Measurements from ENCODE around the gene CD151. TPM values are rescaled to one million over a fixed set of nuclear protein-coding genes. Genes with fewer than 3 reads are reported as not detected.

CD151 gene
- total and polyA plus RNA-seq, 4 donors = 31.6 to 264 (median 124) TPM

GRCh38 chr11:797296-798092 is 35.3 kb upstream of the CD151 start:
- H3K9ac ChIP-seq (ENCODE audit: low read depth in 1 of 2, low read length in 2 of 2) = peak overlapping the region; percentile 17 to 58
- WGBS = 1% methylated on average over 57 of the region's 57 CpGs
- peak; percentile 57 for DNase-seq (ENCODE audit: low spot score)
- H3K27ac ChIP-seq (ENCODE audit: low read depth in 1 of 2, low read length in 2 of 2) = peak overlapping the region; percentile 97 to 98
- no peak for TF ChIP-seq NR2F2 (IDR thresholded peaks at IDR 0.05)
- no peak for TF ChIP-seq HNF4G (IDR thresholded peaks at IDR 0.05)
- TF ChIP-seq HNF4A (conservative IDR thresholded peaks at IDR 0.05) = no peak
- TF ChIP-seq ZBTB33 (IDR thresholded peaks at IDR 0.05) = no peak
- no peak for TF ChIP-seq ATF3 (IDR thresholded peaks at IDR 0.05)
- peak; percentile 5 for TF ChIP-seq SP1 (IDR thresholded peaks at IDR 0.05)
- TF ChIP-seq RAD21 (IDR thresholded peaks at IDR 0.05) = no peak
- no peak for TF ChIP-seq REST (IDR thresholded peaks at IDR 0.05)
- H3K9me3 ChIP-seq (ENCODE audit: control insufficient read depth in 4 of 4, low read length in 3 of 4) = no peaks in the 10 kb centered on the region
- no peaks in the 10 kb centered on the region for H3K27me3 ChIP-seq (ENCODE audit: control insufficient read depth in 4 of 4, insufficient read depth in 4 of 4, low read length in 3 of 4)
- H3K4me3 ChIP-seq (ENCODE audit: low read depth in 1 of 3, low read length in 3 of 3) = peak overlapping the region; percentile 8 to 77 (median 46)
- peaks cover 11 to 46% (median 28%) of the 10 kb centered on the region in 4 donors for H3K4me1 ChIP-seq (ENCODE audit: control insufficient read depth in 4 of 4, insufficient read depth in 4 of 4, low read length in 3 of 4)
- peaks cover 0 to 8% (median 3%) of the 10 kb centered on the region in 4 donors for H3K36me3 ChIP-seq (ENCODE audit: control insufficient read depth in 4 of 4, insufficient read depth in 3 of 4, low read depth in 1 of 4, low read length in 3 of 4)

- TF ChIP-seq RAD21 (IDR thresholded peaks at IDR 0.05) (peak in 1 of 2 donors; percentile 65), CTCF (IDR thresholded peaks at IDR 0.05; ENCODE audit: low read depth, low read length, missing input control) (peak; percentile 78), FOXA1 (IDR thresholded peaks at IDR 0.05) (no peak)
- peak within 1 kb of the TSS; percentile 8 to 77 (median 46) for H3K4me3 ChIP-seq (ENCODE audit: low read depth in 1 of 3, low read length in 3 of 3)
- no peaks in the 10 kb centered on the region for H3K27me3 ChIP-seq (ENCODE audit: control insufficient read depth in 4 of 4, insufficient read depth in 4 of 4, low read length in 3 of 4)
- peak; percentile 85 for DNase-seq (ENCODE audit: low spot score)
- H3K36me3 ChIP-seq (ENCODE audit: control insufficient read depth in 4 of 4, insufficient read depth in 3 of 4, low read depth in 1 of 4, low read length in 3 of 4) = peaks cover 0 to 7% (median 2%) of the 10 kb centered on the region in 4 donors
- H3K27ac ChIP-seq (ENCODE audit: low read depth in 1 of 2, low read length in 2 of 2) = peak within 1 kb of the TSS; percentile 97 to 98
- peaks cover 11 to 46% (median 28%) of the 10 kb centered on the region in 4 donors for H3K4me1 ChIP-seq (ENCODE audit: control insufficient read depth in 4 of 4, insufficient read depth in 4 of 4, low read length in 3 of 4)
- WGBS = 3% methylated on average over 69 of the region's 69 CpGs
- H3K9me3 ChIP-seq (ENCODE audit: control insufficient read depth in 4 of 4, low read length in 3 of 4) = no peaks in the 10 kb centered on the region
- H3K9ac ChIP-seq (ENCODE audit: low read depth in 1 of 2, low read length in 2 of 2) = peak within 1 kb of the TSS; percentile 17 to 58
These were observed 34.5 kb upstream of the CD151 start, which contains the start of gene SLC25A22 for GRCh38 chr11:798093-798713. SLC25A22 (minus strand) TSS chr11:798281; CDS start chr11:795006, 3,275 bp downstream.

Data from liver (tissue), 9 donors.